Measurements from ENCODE around the gene PRR13. TPM values are rescaled to one million over a fixed set of nuclear protein-coding genes. Genes with fewer than 3 reads are reported as not detected.
"Not testable (repeated sequence)": the region's sequence is repeated elsewhere in the genome, so short reads cannot be mapped to it uniquely, and the experiment has no call there.

The PRR13 gene
- total and polyA plus RNA-seq, 2 donors (not counting 3 experiments of a cell fraction or from before 2014, with no cell fraction given), result 68.9 to 139 TPM

GRCh38 chr12:53419756-53420155 is 21.8 kb upstream of the PRR13 start:
- FAIRE-seq, result no peak
- Histone ChIP-seq H3K27me3 (ENCODE audit: control insufficient read depth in 2 of 2, insufficient read depth in 2 of 2, low read length in 2 of 2) (no peaks in the 10 kb centered on the region), H3K9me3 (replicated peaks; ENCODE audit: control insufficient read depth, insufficient read depth, low read length) (no peaks in the 10 kb centered on the region), H3K79me2 (ENCODE audit: control insufficient read depth, insufficient read depth, low read length) (no peaks in the 10 kb centered on the region), H3K36me3 (ENCODE audit: control insufficient read depth in 2 of 2, extremely low read depth in 1 of 2, insufficient read depth in 2 of 2, low read length in 2 of 2) (no peaks in the 10 kb centered on the region), H3K4me1 (ENCODE audit: control insufficient read depth, extremely low read depth, insufficient read depth, low read length) (peaks cover 10% of the 10 kb centered on the region), H3K4me3 (replicated peaks in 1 of 3; ENCODE audit: insufficient read depth in 1 of 3, low read depth in 1 of 3, low read length in 3 of 3) (no peak overlapping the region), H3K4me2 (ENCODE audit: insufficient read depth, low read length) (no peak overlapping the region), H3K9ac (replicated peaks; ENCODE audit: extremely low read depth, insufficient read depth, low read length) (no peak overlapping the region), H2AFZ (ENCODE audit: low read depth, low read length) (no peak overlapping the region), H4K20me1 (replicated peaks; ENCODE audit: control insufficient read depth, extremely low read depth, insufficient read depth, low read length) (no peaks in the 10 kb centered on the region), H3K9me1 (replicated peaks; ENCODE audit: control insufficient read depth, extremely low read depth, insufficient read depth, low read length) (no peaks in the 10 kb centered on the region), H3K27ac (ENCODE audit: insufficient read depth, low read depth, low read length) (no peak overlapping the region)
- CTCF ChIA-PET, result interaction anchor here (3.9 to 7.6 kb wide), 2 partner anchors 66 to 92 kb away, joined by 71 to 444 read pairs; no protein-coding TSS in a partner anchor
- dilution Hi-C loops (cut with MboI; ENCODE audit: extremely low pct_ligation_motif_present, low sequenced_read_pairs) (no loop called here), intact Hi-C loops (cut with micrococcal nuclease) (loop anchor here (2.0 kb wide), 1 partner anchor 31 kb away; no protein-coding TSS in a partner anchor)
- TF ChIP-seq POLR2AphosphoS5 (IDR thresholded peaks at IDR 0.05; ENCODE audit: insufficient read depth, low read depth, low read length), result no peak
- TF ChIP-seq FOS (IDR thresholded peaks at IDR 0.05; ENCODE audit: borderline replicate concordance, insufficient read depth, low read length), result no peak
- TF ChIP-seq POLR2A (IDR thresholded peaks at IDR 0.05; ENCODE audit: low read depth, low read length), result no peak
- no peak for TF ChIP-seq EZH2 (IDR thresholded peaks at IDR 0.05; ENCODE audit: borderline replicate concordance, low read depth, low read length, severe bottlenecking)
- no peak for TF ChIP-seq GATA2 (IDR thresholded peaks at IDR 0.05; ENCODE audit: insufficient read depth, insufficient read length, low read depth, low read length)
- TF ChIP-seq, protein P1, sequence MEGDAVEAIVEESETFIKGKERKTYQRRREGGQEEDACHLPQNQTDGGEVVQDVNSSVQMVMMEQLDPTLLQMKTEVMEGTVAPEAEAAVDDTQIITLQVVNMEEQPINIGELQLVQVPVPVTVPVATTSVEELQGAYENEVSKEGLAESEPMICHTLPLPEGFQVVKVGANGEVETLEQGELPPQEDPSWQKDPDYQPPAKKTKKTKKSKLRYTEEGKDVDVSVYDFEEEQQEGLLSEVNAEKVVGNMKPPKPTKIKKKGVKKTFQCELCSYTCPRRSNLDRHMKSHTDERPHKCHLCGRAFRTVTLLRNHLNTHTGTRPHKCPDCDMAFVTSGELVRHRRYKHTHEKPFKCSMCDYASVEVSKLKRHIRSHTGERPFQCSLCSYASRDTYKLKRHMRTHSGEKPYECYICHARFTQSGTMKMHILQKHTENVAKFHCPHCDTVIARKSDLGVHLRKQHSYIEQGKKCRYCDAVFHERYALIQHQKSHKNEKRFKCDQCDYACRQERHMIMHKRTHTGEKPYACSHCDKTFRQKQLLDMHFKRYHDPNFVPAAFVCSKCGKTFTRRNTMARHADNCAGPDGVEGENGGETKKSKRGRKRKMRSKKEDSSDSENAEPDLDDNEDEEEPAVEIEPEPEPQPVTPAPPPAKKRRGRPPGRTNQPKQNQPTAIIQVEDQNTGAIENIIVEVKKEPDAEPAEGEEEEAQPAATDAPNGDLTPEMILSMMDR (IDR thresholded peaks at IDR 0.05; ENCODE audit: extremely low read depth in 1 of 2, insufficient read depth in 1 of 2, low read depth in 1 of 2, low read length in 2 of 2), result no peak
- no peak for TF ChIP-seq MAX (IDR thresholded peaks at IDR 0.05; ENCODE audit: insufficient read depth, insufficient read length)
- TF ChIP-seq MYC (IDR thresholded peaks at IDR 0.05; ENCODE audit: low read depth, low read length), result no peak
- no peak for TF ChIP-seq JUN (IDR thresholded peaks at IDR 0.05; ENCODE audit: borderline replicate concordance, insufficient read depth, insufficient read length, low read depth)
- no TSS peak for BruUV-seq (replicated peaks)
- DNase-seq (ENCODE audit: low read depth, low spot score), result no peak
- POLR2A ChIA-PET, result interaction anchor here (0.6 kb wide), 1 partner anchor 33 kb away, joined by 3 read pairs; no protein-coding TSS in a partner anchor

GRCh38 chr12:53422247-53422646 is 19.3 kb upstream of the PRR13 start:
- H3K4me2 ChIP-seq (ENCODE audit: insufficient read depth, low read length); dilution Hi-C loops (cut with MboI; ENCODE audit: extremely low pct_ligation_motif_present, low sequenced_read_pairs); H3K36me3 ChIP-seq (ENCODE audit: control insufficient read depth in 2 of 2, extremely low read depth in 1 of 2, insufficient read depth in 2 of 2, low read length in 2 of 2); H3K27ac ChIP-seq (ENCODE audit: insufficient read depth, low read depth, low read length); H3K79me2 ChIP-seq (ENCODE audit: control insufficient read depth, insufficient read depth, low read length); H4K20me1 ChIP-seq (replicated peaks; ENCODE audit: control insufficient read depth, extremely low read depth, insufficient read depth, low read length); BruUV-seq (replicated peaks); H3K9me3 ChIP-seq (replicated peaks; ENCODE audit: control insufficient read depth, insufficient read depth, low read length); DNase-seq (ENCODE audit: low read depth, low spot score); intact Hi-C loops (cut with micrococcal nuclease); H3K4me1 ChIP-seq (ENCODE audit: control insufficient read depth, extremely low read depth, insufficient read depth, low read length); FAIRE-seq; H3K27me3 ChIP-seq (ENCODE audit: control insufficient read depth in 2 of 2, insufficient read depth in 2 of 2, low read length in 2 of 2); H3K9me1 ChIP-seq (replicated peaks; ENCODE audit: control insufficient read depth, extremely low read depth, insufficient read depth, low read length); H3K4me3 ChIP-seq (replicated peaks in 1 of 3; ENCODE audit: insufficient read depth in 1 of 3, low read depth in 1 of 3, low read length in 3 of 3); H3K9ac ChIP-seq (replicated peaks; ENCODE audit: extremely low read depth, insufficient read depth, low read length); H2AFZ ChIP-seq (ENCODE audit: low read depth, low read length): not testable (repeated sequence)
- CTCF ChIA-PET, result interaction anchor here (1.4 to 7.6 kb wide), 8 partner anchors 15 to 100 kb away, joined by 3 to 444 read pairs (median 46); partner anchors contain the start of genes AAAS, NPFF and SP1
- POLR2A ChIA-PET, result interaction anchor here (0.7 to 2.1 kb wide), 3 partner anchors 19 to 43 kb away, joined by 6 to 8 read pairs (median 7); partner anchors contain the start of genes PRR13 and SP1
